IPS-11a (cell line): ENCODE data around the gene GSX2.
"Not testable (repeated sequence)": the region's sequence is repeated elsewhere in the genome, so short reads cannot be mapped to it uniquely, and the experiment has no call there.

Experiments used
- H3K4me3 ChIP-seq: one replicate; pipeline ENCODE4 v1.5.1; 2013; ENCODE audit warnings: low read depth, low read length, control low read depth

Gene GSX2

DNA sequence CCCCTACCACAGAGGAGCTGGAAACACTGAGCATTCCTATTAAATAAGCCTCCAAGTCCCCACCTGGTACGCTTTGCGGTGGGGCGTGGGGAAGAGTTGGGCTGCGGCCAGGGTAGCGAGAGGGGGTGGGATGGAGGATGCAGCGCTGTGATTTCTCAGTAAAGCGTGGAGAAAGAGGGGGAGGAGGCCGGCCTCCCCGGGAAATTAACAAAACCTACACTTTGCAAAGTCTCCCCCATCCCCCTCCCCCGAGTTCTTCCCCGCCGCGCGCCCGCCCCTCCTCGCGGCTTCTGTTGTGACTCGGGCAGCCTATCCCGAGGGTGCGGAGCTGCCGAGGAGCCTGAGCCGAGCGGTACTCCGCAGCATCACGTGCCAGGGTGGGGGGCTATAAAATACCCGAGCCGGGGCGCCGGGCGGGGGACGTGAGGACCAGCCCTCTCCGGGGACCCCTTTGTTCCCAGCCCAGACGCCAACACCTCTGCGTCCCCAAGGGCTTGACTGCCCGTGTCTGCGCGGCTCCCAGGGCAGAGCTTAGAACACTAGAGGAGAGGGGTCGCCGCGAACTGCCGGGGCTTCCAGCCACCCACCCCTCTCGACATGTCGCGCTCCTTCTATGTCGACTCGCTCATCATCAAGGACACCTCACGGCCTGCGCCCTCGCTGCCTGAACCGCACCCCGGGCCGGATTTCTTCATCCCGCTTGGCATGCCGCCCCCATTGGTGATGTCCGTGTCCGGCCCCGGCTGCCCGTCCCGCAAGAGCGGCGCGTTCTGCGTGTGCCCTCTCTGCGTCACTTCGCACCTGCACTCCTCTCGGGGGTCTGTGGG lies at the start of gene GSX2:
GSX2 (plus strand) TSS at position 416 of the 827 bp plus-strand sequence; CDS start at position 598, 182 bp downstream.
- no peak within 1 kb of the TSS for H3K4me3 ChIP-seq

- no peak overlapping the region for H3K4me3 ChIP-seq
Measured at GRCh38 chr4:54050214-54050904, 49.6 kb upstream of the GSX2 start.

DNA sequence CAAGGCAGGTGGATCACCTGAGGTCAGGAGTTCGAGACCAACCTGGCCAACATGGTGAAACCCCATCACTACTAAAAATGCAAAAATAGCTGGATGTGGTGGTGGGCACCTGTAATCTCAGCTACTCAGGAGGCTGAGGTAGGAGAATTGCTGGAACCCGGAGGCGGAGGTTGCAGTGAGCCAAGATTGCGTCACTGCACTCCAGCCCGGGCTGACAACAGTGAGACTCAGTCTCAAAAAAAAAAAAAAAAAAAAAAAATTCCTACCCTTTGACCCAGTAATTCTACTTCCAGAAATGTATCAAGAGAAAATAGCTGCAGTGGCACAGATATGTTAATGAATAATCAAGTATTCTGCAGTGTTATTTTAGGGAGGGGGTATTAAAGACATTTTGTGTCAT lies 46.6 kb upstream of the GSX2 start:
- H3K4me3 ChIP-seq, result not testable (repeated sequence)

- no peak overlapping the region for H3K4me3 ChIP-seq
Measured at GRCh38 chr4:54054501-54054900, 45.5 kb upstream of the GSX2 start.

DNA sequence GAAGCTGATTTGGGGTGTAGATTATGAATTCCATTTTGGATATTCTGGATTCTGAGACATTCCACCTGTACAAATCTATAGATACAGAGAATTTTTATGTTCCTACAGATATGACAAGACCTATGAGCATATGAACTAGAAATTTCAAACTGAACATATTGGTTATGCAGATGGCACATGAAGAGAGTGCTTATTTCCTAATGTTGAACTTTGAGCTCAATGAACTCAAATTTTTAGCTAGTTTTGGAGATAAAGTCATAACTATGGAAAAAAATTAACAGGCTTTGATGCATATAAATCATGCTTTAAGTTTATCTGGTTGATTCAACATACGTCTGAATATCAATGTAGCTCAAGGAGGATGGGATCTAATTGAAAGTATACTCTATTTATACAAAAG lies 44.5 kb upstream of the GSX2 start:
- no peak overlapping the region for H3K4me3 ChIP-seq

- no peak overlapping the region for H3K4me3 ChIP-seq
Measured at GRCh38 chr4:54056360-54056759, 43.6 kb upstream of the GSX2 start.

GRCh38 chr4:54058171-54058570 lies 41.8 kb upstream of the GSX2 start:
- H3K4me3 ChIP-seq, result no peak overlapping the region

GRCh38 chr4:54060116-54060515 lies 39.8 kb upstream of the GSX2 start:
- no peak overlapping the region for H3K4me3 ChIP-seq

DNA sequence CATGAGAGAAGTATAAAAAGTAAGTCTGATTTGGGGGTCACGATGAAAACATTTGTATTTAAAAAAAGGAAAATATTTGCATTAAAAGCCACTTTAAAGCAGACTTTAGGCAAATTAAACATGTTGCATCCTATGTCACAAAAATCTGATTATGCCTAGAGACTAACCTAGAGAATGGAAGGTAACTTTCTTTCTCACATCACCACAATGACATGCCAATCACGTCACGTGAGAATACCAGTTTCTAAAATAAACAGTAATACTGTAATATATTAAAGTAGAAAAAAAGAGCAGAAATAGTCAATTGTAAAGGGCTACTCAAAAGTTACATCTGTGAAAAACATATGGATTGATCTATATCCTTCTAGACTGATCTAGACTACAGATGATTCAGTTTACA lies 38.9 kb upstream of the GSX2 start:
- H3K4me3 ChIP-seq, result no peak overlapping the region

GRCh38 chr4:54061873-54062272 lies 38.1 kb upstream of the GSX2 start:
- no peak overlapping the region for H3K4me3 ChIP-seq

- H3K4me3 ChIP-seq, result no peak overlapping the region
Measured at GRCh38 chr4:54062392-54062791, 37.6 kb upstream of the GSX2 start.

- peak overlapping the region; percentile 88 for H3K4me3 ChIP-seq
Measured at GRCh38 chr4:54063229-54063628, 36.7 kb upstream of the GSX2 start.

DNA sequence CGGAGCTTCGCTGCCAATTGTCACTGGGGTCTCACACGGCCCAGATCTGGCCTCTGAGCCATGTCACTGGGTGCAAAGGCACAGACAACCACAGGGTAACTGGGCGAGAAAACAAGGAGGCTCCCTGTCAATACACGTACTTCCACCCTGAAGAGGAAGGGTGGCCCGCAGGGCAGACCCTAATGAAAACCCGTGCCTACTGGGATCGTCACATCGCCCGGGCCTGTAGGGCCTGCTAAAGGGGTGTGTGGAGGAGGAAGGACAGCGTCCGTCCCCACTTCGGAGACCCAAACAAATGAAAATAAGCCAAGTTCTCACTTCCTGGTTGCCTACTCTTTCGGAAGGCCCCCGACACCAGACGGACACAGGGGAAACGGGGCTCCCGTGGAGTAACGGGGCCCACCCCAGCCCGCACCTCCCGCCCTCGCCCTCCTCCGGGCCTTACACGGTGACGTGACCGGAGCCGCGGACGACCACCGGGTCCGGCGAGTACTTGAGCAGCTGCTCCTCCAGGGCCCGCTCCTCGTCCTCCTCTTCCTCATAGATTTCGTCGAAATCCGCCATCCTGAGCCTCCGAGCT lies 36.1 kb upstream of the GSX2 start:
- H3K4me3 ChIP-seq, result peak overlapping the region; percentile 88

- H3K4me3 ChIP-seq, result peak within 1 kb of the TSS; percentile 88
Measured at GRCh38 chr4:54064317-54065111, 35.4 kb upstream of the GSX2 start, which contains the start of gene CHIC2. Gene CHIC2 (minus strand): TSS chr4:54064605. CDS start chr4:54064300, 305 bp downstream.

- H3K4me3 ChIP-seq, result no peak overlapping the region
Measured at GRCh38 chr4:54065282-54066087, 34.5 kb upstream of the GSX2 start.

GRCh38 chr4:54066088-54066415 lies 33.9 kb upstream of the GSX2 start:
- no peak overlapping the region for H3K4me3 ChIP-seq

DNA sequence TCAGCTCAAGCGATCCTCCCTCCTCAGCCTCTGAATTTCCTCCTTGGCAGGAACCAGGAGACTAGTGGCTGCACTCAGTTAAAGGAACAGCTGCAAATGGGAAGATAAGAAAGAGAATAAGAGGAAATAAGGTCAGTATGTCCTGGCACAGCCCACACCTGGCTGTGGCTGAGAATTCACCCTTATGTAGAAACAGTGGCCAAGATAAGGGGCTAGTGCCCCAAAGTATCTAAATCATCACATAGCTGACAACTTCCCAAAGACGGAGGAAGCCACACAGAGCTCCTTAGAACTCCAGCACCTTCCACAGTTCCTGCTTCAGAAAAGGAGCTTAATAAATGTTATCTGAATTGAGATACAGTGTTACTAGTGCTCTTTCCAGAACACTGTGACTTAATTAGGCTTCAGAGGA lies 33.2 kb upstream of the GSX2 start:
- no peak overlapping the region for H3K4me3 ChIP-seq

DNA sequence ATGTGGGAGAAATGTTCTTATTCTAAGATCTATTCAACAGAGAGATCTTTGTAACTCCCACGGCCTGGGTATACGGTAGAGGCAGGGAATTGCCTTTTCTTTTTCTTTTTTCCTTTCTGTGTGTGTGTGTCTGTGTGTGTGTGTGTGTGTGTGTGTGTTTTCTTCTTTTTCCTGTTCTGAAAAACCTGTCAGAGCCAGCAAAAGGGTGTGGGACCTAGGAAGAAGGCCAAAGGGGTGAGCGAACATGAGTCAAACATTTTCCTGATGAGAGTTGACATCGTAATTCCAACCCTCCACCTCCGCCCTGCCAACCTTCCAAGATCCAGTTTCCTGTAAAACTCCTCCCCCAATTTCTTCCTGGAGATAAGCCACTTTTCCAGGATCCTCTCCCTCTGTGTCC lies 32.8 kb upstream of the GSX2 start:
- H3K4me3 ChIP-seq, result no peak overlapping the region

DNA sequence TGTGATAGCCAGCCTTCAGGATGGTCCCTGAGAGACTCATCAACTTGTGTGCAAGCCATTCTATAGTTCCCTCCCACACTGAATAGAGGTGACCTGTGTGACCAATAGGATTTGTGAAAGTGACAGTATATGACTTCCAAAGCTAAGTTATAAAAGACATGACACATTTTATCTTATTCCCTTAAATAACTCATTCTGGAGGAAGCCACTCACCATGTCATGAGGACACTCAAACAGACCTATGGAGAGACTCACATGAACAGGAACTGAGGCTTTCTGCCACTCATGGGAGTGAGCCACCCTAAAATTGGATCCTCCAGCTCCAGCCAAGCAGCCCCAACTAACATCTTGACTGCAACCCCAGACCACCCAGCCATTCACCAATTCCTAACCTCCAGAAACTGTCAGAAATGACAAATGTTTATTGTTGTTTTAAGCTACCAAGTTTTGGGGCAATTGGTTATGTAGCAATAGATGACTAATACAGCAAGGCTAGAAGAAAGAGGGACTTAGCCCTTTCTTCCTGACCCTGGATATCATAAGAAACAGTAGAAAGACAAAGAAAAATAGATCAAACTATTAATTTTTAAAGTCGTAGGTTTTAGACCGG lies 26.6 kb upstream of the GSX2 start:
- H3K4me3 ChIP-seq, result no peak overlapping the region

DNA sequence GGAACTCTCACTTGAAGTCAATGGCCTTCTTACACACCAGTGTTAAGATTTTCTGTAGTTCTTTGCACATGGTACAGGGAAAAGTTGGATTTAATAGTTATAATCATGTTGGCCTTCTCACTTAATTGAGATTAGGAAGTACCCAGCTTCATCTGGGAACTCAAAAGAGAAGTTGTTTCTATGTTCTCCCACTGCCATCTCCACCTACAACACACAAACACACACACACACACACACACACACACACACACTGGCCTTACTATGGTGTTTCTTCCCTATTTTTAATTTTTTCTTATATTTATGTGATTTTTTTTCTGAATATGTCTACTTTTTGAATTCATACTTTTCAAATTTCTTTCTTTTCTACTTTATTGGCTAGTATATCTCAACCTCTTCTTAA lies 25.6 kb upstream of the GSX2 start:
- no peak overlapping the region for H3K4me3 ChIP-seq
